T-cell (primary cell): ENCODE results near the gene PLD2. TPM values are rescaled to one million over a fixed set of nuclear protein-coding genes. Genes with fewer than 3 reads are reported as not detected.

ENCODE experiments used
- ATAC-seq, 4 experiments: fragments of 200-7000 bp in 3 of 4; fragments of 150-1000 bp in 1 of 4; cut with Tn5 transposase; replicated peaks in 1 of 4; 1 replicate in 3 of 4; 2 replicates in 1 of 4; pipeline ENCODE4 v1.10.0; 2021; ENCODE audit warnings: moderate library complexity in 3 of 4, mild to moderate bottlenecking in 2 of 4, moderate number of reproducible peaks in 1 of 4
- CTCF ChIA-PET, 2 donors: fragments of 300-600 bp; sonication (Branson Sonifier 250); formaldehyde crosslinking; loops; one replicate each; lab custom pipeline; 2022; ENCODE audit warnings: antibody characterized with exemption in 2 of 2; lab: Charles Lee
- POLR2A ChIA-PET, 2 donors: fragments of 300-600 bp; sonication (Branson Sonifier 250); formaldehyde crosslinking; loops; one replicate each; lab custom pipeline; 2022; ENCODE audit warnings: antibody characterized with exemption in 2 of 2; lab: Charles Lee
- DNase-seq, 35 experiments: peaks; one replicate each; pipeline versions ENCODE4 v3.0.0 to v3.0.0-alpha.2; 2013 to 2023
- H3K27ac ChIP-seq: one replicate; pipeline ENCODE4 v1.5.1; 2013; ENCODE audit warnings: low read length
- H3K27me3 ChIP-seq, 2 experiments: replicated peaks in 1 of 2; 1 replicate in 1 of 2; 2 replicates in 1 of 2; pipeline versions ENCODE4 v1.6.1 to v1.7.0; 2013; ENCODE audit warnings: low read length in 1 of 2, mixed read lengths in 1 of 2; ENCODE audit not compliant: control insufficient read depth in 2 of 2, insufficient read depth in 2 of 2; ENCODE audit errors: extremely low read depth in 1 of 2
- H3K36me3 ChIP-seq, 2 donors: 1 replicate in 1 of 2; 2 replicates in 1 of 2; pipeline versions ENCODE4 v1.6.1 to v1.7.0; 2013; ENCODE audit warnings: low read length in 1 of 2; ENCODE audit not compliant: control insufficient read depth in 2 of 2, insufficient read depth in 1 of 2; ENCODE audit errors: extremely low read depth in 1 of 2
- H3K4me1 ChIP-seq, 2 experiments: 1 replicate in 1 of 2; 2 replicates in 1 of 2; pipeline versions ENCODE4 v1.6.1 to v1.7.0; 2013; ENCODE audit warnings: low read length in 2 of 2, mixed read lengths in 1 of 2; ENCODE audit not compliant: insufficient read depth in 2 of 2, control insufficient read depth in 1 of 2; ENCODE audit errors: extremely low read depth in 1 of 2
- H3K4me3 ChIP-seq, 2 donors: 1 replicate in 1 of 2; 2 replicates in 1 of 2; pipeline versions ENCODE4 v1.5.1 to v1.7.0; 2013; ENCODE audit warnings: mild to moderate bottlenecking in 2 of 2, low read length in 1 of 2, moderate library complexity in 1 of 2; ENCODE audit not compliant: control insufficient read depth in 1 of 2; ENCODE audit errors: extremely low read depth in 1 of 2
- H3K9me3 ChIP-seq: 2 replicates; pipeline ENCODE4 v1.7.0; 2013
- H3K27ac Mint-ChIP-seq, 2 donors: one replicate each; pipeline ENCODE4 v1.8.0; 2020 to 2021; ENCODE audit warnings: mild to moderate bottlenecking in 2 of 2, mixed read lengths in 2 of 2
- H3K27me3 Mint-ChIP-seq, 2 donors: one replicate each; pipeline ENCODE4 v1.8.0; 2021 to 2022; ENCODE audit warnings: mixed read lengths in 2 of 2
- H3K36me3 Mint-ChIP-seq: one replicate; pipeline ENCODE4 v1.8.0; 2021; ENCODE audit warnings: mixed read lengths
- H3K4me1 Mint-ChIP-seq, 3 donors: one replicate each; pipeline ENCODE4 v1.8.0; 2020 to 2022; ENCODE audit warnings: mixed read lengths in 3 of 3, mild to moderate bottlenecking in 1 of 3
- H3K4me3 Mint-ChIP-seq, 3 donors: one replicate each; pipeline ENCODE4 v1.8.0; 2020 to 2022; ENCODE audit warnings: mild to moderate bottlenecking in 3 of 3, mixed read lengths in 3 of 3, moderate library complexity in 3 of 3
- H3K9me3 Mint-ChIP-seq, 3 donors: one replicate each; pipeline ENCODE4 v1.8.0; 2020 to 2022; ENCODE audit warnings: mixed read lengths in 3 of 3
- WGBS: methylation state at CpG from one replicate; pipeline ENCODE4 v1.1.5; 2013; ENCODE audit warnings: missing lambda C conversion rate; ENCODE audit not compliant: insufficient coverage; 5-methylcytosine and 5-hydroxymethylcytosine counted together
- total RNA-seq, 35 experiments: library from RNA in 6 of 35; stranded (reverse) in 6 of 35; fragments of 120-200 nt in 1 of 35; gene quantifications; one replicate each; pipeline versions ENCODE4 v1.2.1 to v1.2.4 and lab custom pipeline; 2013 to 2026

Gene PLD2
- total RNA-seq, 5 donors from 2014 or later (not counting 1 experiment from before 2014, with no cell fraction given), result 24.2 to 41.7 (median 31.4) TPM

GRCh38 chr17:4839965-4840892 lies 33.3 kb downstream of the PLD2 start:
- 42% methylated on average over 4 of the region's 8 CpGs for WGBS
- no peaks in the 10 kb centered on the region for H3K27me3 ChIP-seq
- H3K4me3 ChIP-seq, result no peak overlapping the region
- DNase-seq (no peak), ATAC-seq (peak in 1 of 4 experiments; percentile 19)
- no peaks in the 10 kb centered on the region for H3K9me3 ChIP-seq
- H3K9me3 Mint-ChIP-seq, result no peaks in the 10 kb centered on the region
- POLR2A ChIA-PET, result interaction anchor here in 1 of 2 donors (0.6 kb wide), 1 partner anchor 894 kb away, joined by 5 read pairs; no protein-coding TSS in a partner anchor
- peaks cover 14% of the 10 kb centered on the region for H3K36me3 Mint-ChIP-seq
- peaks cover 0 to 15% of the 10 kb centered on the region in 2 donors for H3K36me3 ChIP-seq
- peak overlapping the region in 1 of 3 donors; percentile 28 for H3K4me3 Mint-ChIP-seq
- H3K27ac Mint-ChIP-seq, result peak overlapping the region; percentile 2 to 48
- peaks cover 73 to 80% (median 73%) of the 10 kb centered on the region in 3 donors for H3K4me1 Mint-ChIP-seq
- peaks cover 8 to 32% of the 10 kb centered on the region in 2 experiments for H3K4me1 ChIP-seq
- no peak overlapping the region for H3K27ac ChIP-seq
- CTCF ChIA-PET, result interaction anchor here in 1 of 2 donors (0.7 kb wide), 1 partner anchor 14 kb away, joined by 3 read pairs; no protein-coding TSS in a partner anchor
- no peaks in the 10 kb centered on the region for H3K27me3 Mint-ChIP-seq

GRCh38 chr17:4840893-4841242 lies 33.9 kb downstream of the PLD2 start:
- peak in 1 of 35 experiments; percentile 34 for DNase-seq
- H3K27me3 Mint-ChIP-seq, result no peaks in the 10 kb centered on the region
- H3K4me3 ChIP-seq, result no peak overlapping the region

GRCh38 chr17:4842376-4842775 lies 35.4 kb downstream of the PLD2 start:
- POLR2A ChIA-PET, result no interaction called here
- H3K4me3 Mint-ChIP-seq, result no peak overlapping the region
- peaks cover 6 to 22% of the 10 kb centered on the region in 2 experiments for H3K4me1 ChIP-seq

More at GRCh38 chr17:4840893-4841242, 33.9 kb downstream of the PLD2 start:
- POLR2A ChIA-PET, result interaction anchor here in 1 of 2 donors (0.6 kb wide), 1 partner anchor 895 kb away, joined by 5 read pairs; no protein-coding TSS in a partner anchor
- peak; percentile 23 to 58 (median 47) for ATAC-seq
- H3K9me3 ChIP-seq, result no peaks in the 10 kb centered on the region
- H3K4me1 ChIP-seq, result peaks cover 6 to 26% of the 10 kb centered on the region in 2 experiments
- no peak overlapping the region for H3K27ac ChIP-seq
- Mint-ChIP-seq H3K27ac (peak overlapping the region; percentile 1 to 48), H3K4me1 (peaks cover 70 to 76% (median 74%) of the 10 kb centered on the region in 3 donors), H3K36me3 (peaks cover 14% of the 10 kb centered on the region), H3K9me3 (no peaks in the 10 kb centered on the region), H3K4me3 (peak overlapping the region in 1 of 3 donors; percentile 28)
- no peaks in the 10 kb centered on the region for H3K27me3 ChIP-seq
- peaks cover 0 to 17% of the 10 kb centered on the region in 2 donors for H3K36me3 ChIP-seq
- CTCF ChIA-PET, result interaction anchor here in 1 of 2 donors (0.7 kb wide), 1 partner anchor 15 kb away, joined by 3 read pairs; no protein-coding TSS in a partner anchor
- WGBS, result 56% methylated on average over 9 of the region's 10 CpGs

GRCh38 chr17:4843321-4844000 lies 36.5 kb downstream of the PLD2 start:
- no peaks in the 10 kb centered on the region for H3K27me3 Mint-ChIP-seq
- no peaks in the 10 kb centered on the region for H3K9me3 ChIP-seq
- CTCF ChIA-PET, result no interaction called here
- ATAC-seq, result no peak
- WGBS, result 89% methylated on average over 8 of the region's 9 CpGs
- H3K4me1 Mint-ChIP-seq, result peaks cover 61 to 72% (median 67%) of the 10 kb centered on the region in 3 donors
- H3K4me3 Mint-ChIP-seq, result no peak overlapping the region
- no peaks in the 10 kb centered on the region for H3K27me3 ChIP-seq
- H3K4me1 ChIP-seq, result peaks cover 6 to 22% of the 10 kb centered on the region in 2 experiments
- H3K9me3 Mint-ChIP-seq, result no peaks in the 10 kb centered on the region
- no peak overlapping the region for H3K4me3 ChIP-seq
- POLR2A ChIA-PET, result no interaction called here
- peaks cover 3 to 11% of the 10 kb centered on the region in 2 donors for H3K36me3 ChIP-seq
- H3K36me3 Mint-ChIP-seq, result peaks cover 12% of the 10 kb centered on the region
- H3K27ac Mint-ChIP-seq, result no peak overlapping the region
- no peak for DNase-seq
- H3K27ac ChIP-seq, result no peak overlapping the region

More at GRCh38 chr17:4842376-4842775, 35.4 kb downstream of the PLD2 start:
- Histone ChIP-seq H3K27me3 (no peaks in the 10 kb centered on the region), H3K36me3 (peaks cover 0 to 20% of the 10 kb centered on the region in 2 donors), H3K4me3 (no peak overlapping the region), H3K9me3 (no peaks in the 10 kb centered on the region), H3K27ac (no peak overlapping the region)
- H3K4me1 Mint-ChIP-seq, result peaks cover 69 to 77% (median 70%) of the 10 kb centered on the region in 3 donors
- H3K27ac Mint-ChIP-seq, result no peak overlapping the region
- DNase-seq (no peak), ATAC-seq (no peak)
- no peaks in the 10 kb centered on the region for H3K27me3 Mint-ChIP-seq
- 100% methylated on average over 1 of the region's 3 CpGs for WGBS
- no peaks in the 10 kb centered on the region for H3K9me3 Mint-ChIP-seq
- CTCF ChIA-PET, result interaction anchor here in 1 of 2 donors (0.6 kb wide), 1 partner anchor 117 kb away, joined by 3 read pairs; no protein-coding TSS in a partner anchor
- H3K36me3 Mint-ChIP-seq, result peaks cover 14% of the 10 kb centered on the region

GRCh38 chr17:4845118-4845517 lies 38.2 kb downstream of the PLD2 start:
- Mint-ChIP-seq H3K36me3 (peaks cover 14% of the 10 kb centered on the region), H3K27me3 (no peaks in the 10 kb centered on the region), H3K9me3 (no peaks in the 10 kb centered on the region), H3K4me3 (no peak overlapping the region), H3K4me1 (peaks cover 54 to 73% (median 64%) of the 10 kb centered on the region in 3 donors), H3K27ac (no peak overlapping the region)
- H3K4me1 ChIP-seq, result peaks cover 6 to 21% of the 10 kb centered on the region in 2 experiments
- ChIA-PET POLR2A (no interaction called here), CTCF (interaction anchor here in 1 of 2 donors (0.6 kb wide), 1 partner anchor 55 kb away, joined by 5 read pairs; no protein-coding TSS in a partner anchor)
- no peaks in the 10 kb centered on the region for H3K27me3 ChIP-seq
- H3K36me3 ChIP-seq, result peaks cover 3 to 11% of the 10 kb centered on the region in 2 donors
- no peak overlapping the region for H3K27ac ChIP-seq
- no peaks in the 10 kb centered on the region for H3K9me3 ChIP-seq
- DNase-seq, result peak in 1 of 35 experiments; percentile 26
- H3K4me3 ChIP-seq, result no peak overlapping the region
- no peak for ATAC-seq
- WGBS, result 83% methylated on average over 3 of the region's 5 CpGs
